Panc1 (cell line): Measurements from ENCODE around the gene NR2F1. TPM values are rescaled to one million over a fixed set of nuclear protein-coding genes. Genes with fewer than 3 reads are reported as not detected.

ENCODE experiments used
- ATAC-seq: fragments of 200-7000 bp; cut with Tn5 transposase; 2 replicates; pipeline ENCODE4 v1.9.1; 2020; ENCODE audit warnings: mild to moderate bottlenecking, moderate library complexity
- BruUV-seq: library from RNA; stranded (reverse); fragments of 400-500 nt; replicated peaks from 2 replicates; lab custom pipeline; 2021; lab: Mats Ljungman, UMichigan
- CTCF ChIA-PET: fragments of 300-600 bp; sonication (Branson Sonifier 250); formaldehyde crosslinking; loops from one replicate; lab custom pipeline; 2022; ENCODE audit warnings: antibody characterized with exemption; lab: Charles Lee
- POLR2A ChIA-PET: fragments of 300-600 bp; sonication (Branson Sonifier 250); formaldehyde crosslinking; loops from one replicate; lab custom pipeline; 2022; ENCODE audit warnings: antibody characterized with exemption; lab: Charles Lee
- DNase-seq: peaks from one replicate; pipeline ENCODE4 v3.0.0-alpha.2; 2010; ENCODE audit warnings: low read depth, low spot score
- H3K27ac ChIP-seq: 2 replicates; pipeline ENCODE4 v1.5.1; 2011; ENCODE audit warnings: mild to moderate bottlenecking, low read length, inconsistent platforms
- H3K27me3 ChIP-seq: fragments of 200-500 bp; sonication (Bioruptor generic); 2 replicates; pipeline ENCODE4 v1.6.0; 2014; ENCODE audit warnings: low read length, inconsistent platforms; ENCODE audit not compliant: control insufficient read depth, insufficient read depth
- H3K36me3 ChIP-seq: fragments of 200-500 bp; sonication (Bioruptor generic); 2 replicates; pipeline ENCODE4 v1.5.1; 2014; ENCODE audit warnings: inconsistent platforms, mild to moderate bottlenecking, low read length, moderate library complexity; ENCODE audit not compliant: control insufficient read depth, insufficient read depth
- H3K4me1 ChIP-seq: 2 replicates; pipeline ENCODE4 v1.5.1; 2011; ENCODE audit warnings: inconsistent platforms, mild to moderate bottlenecking, low read length, moderate library complexity; ENCODE audit not compliant: control insufficient read depth, insufficient read depth
- H3K4me3 ChIP-seq, 2 experiments: 2 replicates each; pipeline ENCODE4 v1.5.1; 2011 to 2012; ENCODE audit warnings: low read depth in 2 of 2, low read length in 2 of 2, mild to moderate bottlenecking in 2 of 2, inconsistent platforms in 1 of 2, moderate library complexity in 1 of 2
- H3K9me3 ChIP-seq: fragments of 200-500 bp; sonication (Bioruptor generic); 2 replicates; pipeline ENCODE4 v1.5.1; 2014; ENCODE audit warnings: low read depth, mild to moderate bottlenecking, inconsistent platforms, low read length, moderate library complexity; ENCODE audit not compliant: control insufficient read depth, insufficient read depth
- CTCF ChIP-seq: fragments of 450-650 bp; IDR thresholded peaks from 2 replicates; pipeline ENCODE4 v1.5.1; 2017; ENCODE audit warnings: mild to moderate bottlenecking
- POLR2AphosphoS5 ChIP-seq: IDR thresholded peaks from 2 replicates; pipeline ENCODE4 v1.6.1; 2012; ENCODE audit warnings: mild to moderate bottlenecking, low read depth, low read length, moderate library complexity
- REST ChIP-seq, 2 experiments: IDR thresholded peaks; 2 replicates each; pipeline ENCODE4 v1.6.1; 2011 to 2012; ENCODE audit warnings: low read depth in 2 of 2, control low read depth in 1 of 2, low read length in 1 of 2, mild to moderate bottlenecking in 1 of 2, moderate library complexity in 1 of 2; ENCODE audit not compliant: insufficient read depth in 1 of 2
- SIN3A ChIP-seq: IDR thresholded peaks from 2 replicates; pipeline ENCODE4 v1.6.1; 2012; ENCODE audit warnings: low read depth, mild to moderate bottlenecking, low read length, moderate library complexity, borderline replicate concordance; ENCODE audit not compliant: insufficient read depth
- TCF7L2 ChIP-seq: IDR thresholded peaks from 2 replicates; pipeline ENCODE4 v1.6.1; 2011; ENCODE audit warnings: mild to moderate bottlenecking, low read depth, low read length, inconsistent platforms
- in situ Hi-C: cut with HindIII; loops from 2 replicates; pipeline ENCODE4 v1.10.0; 2016; ENCODE audit warnings: low sequenced_read_pairs, low pct_unique_long_range_greater_than_20kb
- intact Hi-C: fragments of 100-400 bp; cut with micrococcal nuclease; formaldehyde crosslinking; loops from one replicate; pipeline ENCODE4 v1.10.0; 2022; ENCODE audit not compliant: unreplicated experiment
- total RNA-seq: library from RNA; stranded (reverse); gene quantifications from one replicate; pipeline ENCODE4 v1.2.1, GENCODE V29; 2021; ENCODE audit not compliant: unreplicated experiment

The NR2F1 gene
- total RNA-seq, 1 experiment from 2014 or later: 49.5 TPM

- ATAC-seq (peak; percentile 40; the same call in 1 of the 2 replicates), DNase-seq (no peak)
- POLR2A ChIA-PET: no interaction called here
- Histone ChIP-seq H3K9me3 (no peaks in the 10 kb centered on the region), H3K36me3 (peaks cover 5% of the 10 kb centered on the region), H3K27me3 (no peaks in the 10 kb centered on the region), H3K4me3 (no peak overlapping the region), H3K4me1 (peaks cover 6% of the 10 kb centered on the region; the same call in 1 of the 2 replicates), H3K27ac (no peak overlapping the region)
- CTCF ChIA-PET: no interaction called here
- intact Hi-C loops: no loop called here
- in situ Hi-C loops: no loop called here
- TF ChIP-seq SIN3A (no peak), REST (IDR thresholded peaks at IDR 0.05; ENCODE audit: insufficient read depth in 1 of 2, low read depth in 2 of 2, low read length in 1 of 2) (no peak), CTCF (no peak)
- BruUV-seq: no TSS peak
Observed at GRCh38 chr5:93596676-93597490, 13.9 kb downstream of the NR2F1 start.

GRCh38 chr5:93598091-93599000 is 15.3 kb downstream of the NR2F1 start:
- intact Hi-C loops: no loop called here
- H3K27ac ChIP-seq: no peak overlapping the region
- POLR2A ChIA-PET: no interaction called here

More at GRCh38 chr5:93598091-93599000, 15.3 kb downstream of the NR2F1 start:
- no peak for ATAC-seq
- Histone ChIP-seq H3K27me3 (no peaks in the 10 kb centered on the region), H3K4me1 (peaks cover 6% of the 10 kb centered on the region; the same call in 1 of the 2 replicates), H3K4me3 (no peak overlapping the region), H3K36me3 (peaks cover 5% of the 10 kb centered on the region), H3K9me3 (no peaks in the 10 kb centered on the region)
- no TSS peak for BruUV-seq
- in situ Hi-C loops: no loop called here
- CTCF ChIA-PET: no interaction called here
- no peak for TF ChIP-seq SIN3A
- no peak for TF ChIP-seq TCF7L2
- no peak for TF ChIP-seq POLR2AphosphoS5
- no peak for TF ChIP-seq CTCF
- no peak for TF ChIP-seq REST (IDR thresholded peaks at IDR 0.05; ENCODE audit: insufficient read depth in 1 of 2, low read depth in 2 of 2, low read length in 1 of 2)
- DNase-seq: no peak
